ENCODE results near the gene LGALS4. TPM values are rescaled to one million over a fixed set of nuclear protein-coding genes. Genes with fewer than 3 reads are reported as not detected.

The LGALS4 gene
- total RNA-seq, 2 donors from 2014 or later = 6,357 to 8,309 TPM

DNA sequence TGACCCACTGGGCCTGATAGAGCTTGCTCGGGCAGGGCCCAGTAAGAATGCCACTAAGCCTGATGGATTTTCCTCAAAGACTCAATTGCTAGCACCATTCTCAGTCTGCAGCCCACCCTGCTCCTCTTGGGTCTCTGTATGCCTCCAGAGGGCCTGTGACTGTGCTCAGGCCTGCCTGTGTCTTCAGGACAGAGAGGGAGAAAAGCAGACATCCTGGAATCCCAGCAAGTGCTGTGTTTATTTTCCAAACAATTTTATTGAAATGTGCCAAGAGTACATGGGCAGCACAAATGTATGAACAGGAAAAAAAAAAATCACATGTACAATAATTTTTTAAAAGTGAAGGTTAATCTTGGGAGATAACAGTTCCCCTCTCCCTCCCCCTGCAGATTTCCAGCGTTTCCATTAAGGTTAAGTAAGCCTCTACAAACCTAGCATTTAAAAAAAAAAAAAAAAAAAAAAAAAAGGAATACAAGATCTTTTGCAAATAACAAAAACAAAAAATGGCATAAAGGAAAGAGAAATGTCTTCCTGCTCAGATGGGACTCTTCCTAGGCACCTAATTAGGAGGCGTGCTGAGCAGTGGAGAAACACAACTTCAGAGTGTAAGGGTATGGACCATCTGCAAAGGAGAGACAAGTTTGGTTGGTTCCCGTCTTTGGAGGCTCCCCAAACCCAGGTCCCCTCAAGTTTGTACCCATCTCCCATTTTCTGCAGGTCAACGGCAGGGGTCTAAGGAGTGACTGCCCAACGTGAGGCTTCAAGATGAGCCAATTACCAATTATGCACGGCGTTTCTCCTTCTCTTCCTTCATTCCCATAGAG lies 23.6 kb upstream of the LGALS4 start:
- intact Hi-C loops (cut with DNase I) = no loop called here
- Histone ChIP-seq H3K9me3 (no peaks in the 10 kb centered on the region), H3K36me3 (peaks cover 30% of the 10 kb centered on the region), H3K4me1 (no peaks in the 10 kb centered on the region), H3K4me3 (no peak overlapping the region), H3K27me3 (no peaks in the 10 kb centered on the region), H3K27ac (no peak overlapping the region), H3K9ac (ENCODE audit: low read depth in 2 of 2, low read length in 2 of 2) (no peak overlapping the region)
- TF ChIP-seq, protein P1, sequence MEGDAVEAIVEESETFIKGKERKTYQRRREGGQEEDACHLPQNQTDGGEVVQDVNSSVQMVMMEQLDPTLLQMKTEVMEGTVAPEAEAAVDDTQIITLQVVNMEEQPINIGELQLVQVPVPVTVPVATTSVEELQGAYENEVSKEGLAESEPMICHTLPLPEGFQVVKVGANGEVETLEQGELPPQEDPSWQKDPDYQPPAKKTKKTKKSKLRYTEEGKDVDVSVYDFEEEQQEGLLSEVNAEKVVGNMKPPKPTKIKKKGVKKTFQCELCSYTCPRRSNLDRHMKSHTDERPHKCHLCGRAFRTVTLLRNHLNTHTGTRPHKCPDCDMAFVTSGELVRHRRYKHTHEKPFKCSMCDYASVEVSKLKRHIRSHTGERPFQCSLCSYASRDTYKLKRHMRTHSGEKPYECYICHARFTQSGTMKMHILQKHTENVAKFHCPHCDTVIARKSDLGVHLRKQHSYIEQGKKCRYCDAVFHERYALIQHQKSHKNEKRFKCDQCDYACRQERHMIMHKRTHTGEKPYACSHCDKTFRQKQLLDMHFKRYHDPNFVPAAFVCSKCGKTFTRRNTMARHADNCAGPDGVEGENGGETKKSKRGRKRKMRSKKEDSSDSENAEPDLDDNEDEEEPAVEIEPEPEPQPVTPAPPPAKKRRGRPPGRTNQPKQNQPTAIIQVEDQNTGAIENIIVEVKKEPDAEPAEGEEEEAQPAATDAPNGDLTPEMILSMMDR (IDR thresholded peaks at IDR 0.05) = no peak
- no peak for DNase-seq

DNA sequence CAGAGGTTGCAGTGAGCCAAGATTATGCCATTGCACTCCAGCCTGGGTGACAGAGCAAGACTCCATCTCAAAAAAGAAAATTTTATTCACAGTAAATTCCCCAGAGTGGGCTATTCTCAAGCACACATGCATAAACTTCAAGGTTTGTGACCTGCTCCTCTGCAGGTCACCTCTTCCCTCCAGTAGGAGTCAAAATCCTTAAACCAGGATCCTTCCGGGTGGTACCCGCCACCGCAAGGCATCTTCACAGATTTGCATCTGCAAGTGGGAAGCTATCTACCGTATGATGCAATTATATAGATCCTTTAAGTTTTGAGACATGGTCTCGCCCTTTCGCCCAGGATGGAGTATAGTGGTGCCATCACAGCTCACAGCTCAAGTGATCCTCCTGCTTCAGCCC lies 21.8 kb upstream of the LGALS4 start:
- peak overlapping the region; percentile 1 for H3K27ac ChIP-seq
- H3K9ac ChIP-seq (ENCODE audit: low read depth in 2 of 2, low read length in 2 of 2) = no peak overlapping the region
- H3K4me1 ChIP-seq = no peaks in the 10 kb centered on the region
- TF ChIP-seq, protein P1 (IDR thresholded peaks at IDR 0.05) = no peak
- peaks cover 25% of the 10 kb centered on the region for H3K36me3 ChIP-seq
- intact Hi-C loops (cut with DNase I) = no loop called here
- no peaks in the 10 kb centered on the region for H3K9me3 ChIP-seq
- H3K4me3 ChIP-seq = no peak overlapping the region
- no peaks in the 10 kb centered on the region for H3K27me3 ChIP-seq
- no peak for DNase-seq

DNA sequence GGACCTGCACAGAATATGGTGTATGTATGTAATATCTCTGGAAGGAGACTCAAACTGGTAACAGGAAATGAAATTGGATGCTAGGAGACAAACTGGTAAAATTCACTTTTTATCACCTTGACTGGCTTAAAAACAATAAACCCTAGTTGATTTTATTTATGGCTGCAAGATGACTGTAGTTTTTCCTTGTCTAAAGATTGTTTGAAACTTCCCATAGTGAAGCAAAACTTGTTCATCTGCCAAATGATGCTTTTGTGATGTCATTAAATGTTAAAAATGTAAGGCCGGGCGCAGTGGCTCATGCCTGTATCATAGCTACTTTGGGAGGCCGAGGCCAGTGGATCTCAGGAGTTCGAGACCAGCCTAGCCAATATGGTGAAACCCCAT lies 21.4 kb upstream of the LGALS4 start:
- Histone ChIP-seq H3K4me3 (no peak overlapping the region), H3K9ac (ENCODE audit: low read depth in 2 of 2, low read length in 2 of 2) (no peak overlapping the region), H3K27ac (peak overlapping the region; percentile 1), H3K27me3 (no peaks in the 10 kb centered on the region), H3K36me3 (peaks cover 25% of the 10 kb centered on the region), H3K4me1 (no peaks in the 10 kb centered on the region), H3K9me3 (no peaks in the 10 kb centered on the region)
- no peak for DNase-seq
- TF ChIP-seq, protein P1 (IDR thresholded peaks at IDR 0.05) = no peak
- intact Hi-C loops (cut with DNase I) = no loop called here

DNA sequence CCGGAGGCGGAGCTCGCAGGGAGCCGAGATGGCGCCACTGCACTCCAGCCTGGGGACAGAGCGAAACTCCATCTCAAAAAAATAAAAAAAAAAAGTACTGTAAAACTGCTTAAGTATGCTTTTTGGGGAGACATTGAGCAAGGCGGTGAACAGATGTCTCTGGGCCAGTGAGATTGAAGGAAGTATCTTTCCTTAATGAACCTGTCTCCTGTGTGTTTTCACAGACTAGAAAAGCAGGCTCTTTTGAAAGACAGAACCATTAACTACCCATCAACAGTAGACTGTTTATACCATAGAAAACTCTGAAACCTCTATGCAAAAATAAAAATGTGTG lies 20.3 kb upstream of the LGALS4 start:
- DNase-seq = no peak
- intact Hi-C loops (cut with DNase I) = no loop called here
- TF ChIP-seq, protein P1 (IDR thresholded peaks at IDR 0.05) = no peak
- Histone ChIP-seq H3K27ac (peak overlapping the region; percentile 17), H3K36me3 (peaks cover 15% of the 10 kb centered on the region), H3K4me3 (no peak overlapping the region), H3K9ac (ENCODE audit: low read depth in 2 of 2, low read length in 2 of 2) (no peak overlapping the region), H3K4me1 (no peaks in the 10 kb centered on the region), H3K27me3 (no peaks in the 10 kb centered on the region), H3K9me3 (no peaks in the 10 kb centered on the region)

DNA sequence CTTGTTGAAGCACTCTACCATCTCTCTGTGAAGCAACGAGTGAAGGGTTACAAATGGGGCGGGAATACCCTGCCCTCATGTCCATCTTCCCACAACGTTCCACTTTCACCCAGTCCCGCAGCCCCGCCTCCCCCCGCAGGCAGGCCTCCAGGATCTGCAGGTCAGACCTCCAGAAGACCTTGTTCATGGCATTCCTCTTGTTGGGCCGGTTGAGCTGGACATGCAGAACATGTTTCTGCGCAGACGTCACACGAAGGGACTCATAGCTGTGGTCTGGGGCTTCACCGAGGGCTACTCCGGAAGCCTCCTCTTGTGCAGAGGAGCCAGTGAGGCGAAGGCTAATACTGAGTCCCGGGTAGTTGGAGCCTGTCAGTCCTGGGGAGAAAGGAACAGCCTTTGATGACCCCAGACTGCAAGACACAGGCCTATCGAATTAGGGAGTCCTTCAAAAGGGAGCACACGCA lies 18.4 kb upstream of the LGALS4 start:
- TF ChIP-seq, protein P1 (IDR thresholded peaks at IDR 0.05) = no peak
- peak overlapping the region; percentile 83 for H3K27ac ChIP-seq
- no peaks in the 10 kb centered on the region for H3K9me3 ChIP-seq
- no peaks in the 10 kb centered on the region for H3K4me1 ChIP-seq
- intact Hi-C loops (cut with DNase I) = no loop called here
- no peaks in the 10 kb centered on the region for H3K27me3 ChIP-seq
- peak overlapping the region; percentile 82 to 97 for H3K9ac ChIP-seq (ENCODE audit: low read depth in 2 of 2, low read length in 2 of 2)
- H3K4me3 ChIP-seq = peak overlapping the region; percentile 43
- peak; percentile 88 for DNase-seq
- no peaks in the 10 kb centered on the region for H3K36me3 ChIP-seq
